Bronchial epithelial cell (primary cell): ENCODE data around the gene SH3BGRL. TPM values are rescaled to one million over a fixed set of nuclear protein-coding genes. Genes with fewer than 3 reads are reported as not detected.

Experiments
- DNase-seq: peaks from one replicate; pipeline ENCODE4 v3.0.0-alpha.2; 2010; ENCODE audit warnings: low read depth
- FAIRE-seq: peaks from 2 replicates; lab custom pipeline; 2011; peaks lifted over from hg19 to GRCh38; lab: Jason Lieb, UNC
- H3K27me3 ChIP-seq: 2 replicates; pipeline ENCODE4 v1.5.1; 2011; ENCODE audit warnings: low read length; ENCODE audit not compliant: control insufficient read depth, insufficient read depth
- H3K36me3 ChIP-seq: 2 replicates; pipeline ENCODE4 v1.5.1; 2011; ENCODE audit warnings: low read length; ENCODE audit not compliant: control insufficient read depth, insufficient read depth
- H3K4me3 ChIP-seq: 2 replicates; pipeline ENCODE4 v1.5.1; 2011; ENCODE audit warnings: mild to moderate bottlenecking, low read depth, low read length, control low read depth
- CTCF ChIP-seq: IDR thresholded peaks from 2 replicates; pipeline ENCODE4 v1.5.1; 2011; ENCODE audit warnings: mild to moderate bottlenecking, moderate library complexity, low read length, control low read depth, inconsistent platforms; ENCODE audit not compliant: insufficient read depth, severe bottlenecking
- total RNA-seq: library from RNA; depleted of rRNA; stranded (reverse); fragments of >200 nt; gene quantifications from 2 replicates; pipeline ENCODE4 v1.2.1, GENCODE V29; 2014

SH3BGRL gene
- total RNA-seq, 1 donor from 2014 or later: 7.9 TPM

DNA sequence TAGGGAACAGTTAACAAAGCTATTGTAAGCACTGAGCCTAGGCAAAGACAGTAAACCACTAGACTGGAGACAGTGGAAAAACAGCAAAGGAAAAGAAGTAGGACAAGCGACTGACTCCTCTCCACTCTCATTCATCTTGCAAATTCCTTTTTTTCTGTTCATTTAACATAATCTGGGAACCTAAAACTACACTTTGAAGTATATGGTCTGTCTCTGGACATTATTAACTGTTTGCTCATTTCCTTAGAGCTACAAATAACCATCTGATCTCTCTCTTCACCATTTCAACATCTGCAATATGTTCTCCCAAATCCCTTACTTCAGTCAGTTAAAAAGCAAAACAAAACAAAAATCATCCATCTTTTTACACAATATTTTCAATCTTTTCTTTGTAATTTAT is 831 bp upstream of the SH3BGRL start:
- Histone ChIP-seq H3K36me3 (no peaks in the 10 kb centered on the region), H3K4me3 (peak overlapping the region; percentile 59), H3K27me3 (no peaks in the 10 kb centered on the region)
- no peak for FAIRE-seq
- TF ChIP-seq CTCF: no peak
- no peak for DNase-seq

GRCh38 chrX:81202456-81202819 is 536 bp downstream of the SH3BGRL start:
- H3K36me3 ChIP-seq: no peaks in the 10 kb centered on the region
- H3K4me3 ChIP-seq: peak overlapping the region; percentile 59
- TF ChIP-seq CTCF: no peak
- peak; percentile 16 for DNase-seq
- no peaks in the 10 kb centered on the region for H3K27me3 ChIP-seq
- no peak for FAIRE-seq

DNA sequence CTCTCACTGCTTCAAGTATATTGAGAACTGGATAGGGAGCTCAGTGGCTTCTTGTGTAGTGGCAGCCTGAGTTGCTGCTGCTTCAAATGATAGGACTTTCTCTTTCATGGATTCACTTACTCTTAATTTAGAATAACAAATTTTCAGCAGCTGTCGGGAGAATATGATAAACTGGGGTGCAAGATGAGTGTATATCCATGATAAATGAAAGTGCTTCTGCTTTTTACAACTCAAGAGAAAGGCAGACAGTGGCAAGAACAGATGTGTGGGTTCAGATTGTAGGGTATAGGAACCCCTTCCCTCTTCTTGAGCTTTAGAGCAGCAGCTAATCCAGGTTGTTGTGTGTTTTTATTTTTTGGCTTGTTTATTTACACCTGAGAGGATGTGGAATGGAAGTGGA is 1.0 kb downstream of the SH3BGRL start:
- no peak for FAIRE-seq
- no peaks in the 10 kb centered on the region for H3K27me3 ChIP-seq
- H3K36me3 ChIP-seq: no peaks in the 10 kb centered on the region
- peak overlapping the region; percentile 59 for H3K4me3 ChIP-seq
- no peak for TF ChIP-seq CTCF
- DNase-seq: no peak

- FAIRE-seq: no peak
- H3K36me3 ChIP-seq: no peaks in the 10 kb centered on the region
- no peaks in the 10 kb centered on the region for H3K27me3 ChIP-seq
- no peak for TF ChIP-seq CTCF
- no peak for DNase-seq
- H3K4me3 ChIP-seq: no peak overlapping the region
These were observed 3.6 kb downstream of the SH3BGRL start for GRCh38 chrX:81205551-81205950.

DNA sequence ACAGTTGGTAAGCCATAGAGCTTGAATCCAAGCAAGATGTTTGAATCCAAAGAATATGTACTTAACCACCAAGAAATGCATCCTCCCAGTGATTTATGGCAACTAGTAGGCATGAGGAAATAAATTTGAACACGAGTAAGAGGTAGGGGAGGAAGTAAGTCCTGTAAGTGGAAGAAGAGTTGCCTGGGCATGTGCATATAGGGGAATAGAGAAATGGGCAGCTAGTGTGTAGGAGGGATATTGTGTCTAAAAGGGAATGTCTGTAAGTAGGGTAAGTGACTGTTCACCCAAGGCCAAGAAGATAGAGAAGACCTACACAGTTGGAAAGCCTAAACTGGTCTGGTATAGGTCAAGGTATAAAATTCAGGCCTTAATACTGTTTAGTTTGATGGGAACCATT is 4.6 kb downstream of the SH3BGRL start:
- FAIRE-seq: no peak
- Histone ChIP-seq H3K36me3 (no peaks in the 10 kb centered on the region), H3K4me3 (no peak overlapping the region), H3K27me3 (no peaks in the 10 kb centered on the region)
- peak; percentile 25 for DNase-seq
- TF ChIP-seq CTCF: no peak

DNA sequence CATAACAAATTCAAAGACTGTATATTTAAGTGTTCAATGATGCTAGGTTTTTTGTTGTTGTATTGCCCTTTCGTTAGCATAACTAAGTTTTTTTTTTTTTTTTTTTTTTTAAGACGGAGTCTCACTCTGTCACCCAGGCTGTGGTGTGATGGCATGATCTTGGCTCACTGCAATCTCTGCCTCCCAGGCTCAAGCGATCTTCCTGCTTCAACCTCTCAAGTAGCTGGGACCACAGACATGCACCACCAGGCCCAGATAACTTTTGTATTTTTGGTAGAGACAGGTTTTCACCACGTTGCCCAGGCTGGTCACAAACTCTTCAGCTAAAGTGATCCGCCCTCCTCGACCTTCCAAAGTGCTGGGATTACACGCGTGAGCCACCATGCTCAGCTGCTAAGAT is 7.0 kb downstream of the SH3BGRL start:
- no peak overlapping the region for H3K4me3 ChIP-seq
- DNase-seq (no peak), FAIRE-seq (no peak)
- H3K27me3 ChIP-seq: no peaks in the 10 kb centered on the region
- TF ChIP-seq CTCF: no peak
- no peaks in the 10 kb centered on the region for H3K36me3 ChIP-seq
